Measurements from ENCODE around the gene OLIG1.

GRCh38 chr21:33026443-33026858, 43.5 kb upstream of the OLIG1 start:
- TF ChIP-seq, protein P1, sequence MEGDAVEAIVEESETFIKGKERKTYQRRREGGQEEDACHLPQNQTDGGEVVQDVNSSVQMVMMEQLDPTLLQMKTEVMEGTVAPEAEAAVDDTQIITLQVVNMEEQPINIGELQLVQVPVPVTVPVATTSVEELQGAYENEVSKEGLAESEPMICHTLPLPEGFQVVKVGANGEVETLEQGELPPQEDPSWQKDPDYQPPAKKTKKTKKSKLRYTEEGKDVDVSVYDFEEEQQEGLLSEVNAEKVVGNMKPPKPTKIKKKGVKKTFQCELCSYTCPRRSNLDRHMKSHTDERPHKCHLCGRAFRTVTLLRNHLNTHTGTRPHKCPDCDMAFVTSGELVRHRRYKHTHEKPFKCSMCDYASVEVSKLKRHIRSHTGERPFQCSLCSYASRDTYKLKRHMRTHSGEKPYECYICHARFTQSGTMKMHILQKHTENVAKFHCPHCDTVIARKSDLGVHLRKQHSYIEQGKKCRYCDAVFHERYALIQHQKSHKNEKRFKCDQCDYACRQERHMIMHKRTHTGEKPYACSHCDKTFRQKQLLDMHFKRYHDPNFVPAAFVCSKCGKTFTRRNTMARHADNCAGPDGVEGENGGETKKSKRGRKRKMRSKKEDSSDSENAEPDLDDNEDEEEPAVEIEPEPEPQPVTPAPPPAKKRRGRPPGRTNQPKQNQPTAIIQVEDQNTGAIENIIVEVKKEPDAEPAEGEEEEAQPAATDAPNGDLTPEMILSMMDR (IDR thresholded peaks at IDR 0.05; ENCODE audit: insufficient read depth, low read length), result no peak
- TF ChIP-seq POLR2AphosphoS5 (IDR thresholded peaks at IDR 0.05; ENCODE audit: low read depth), result no peak
- TF ChIP-seq REST (IDR thresholded peaks at IDR 0.05; ENCODE audit: insufficient replicate concordance, low read depth), result no peak
